ENCODE measurements around the gene LRP1B.

LRP1B gene

GRCh38 chr2:141062031-141062430 lies 1068.8 kb downstream of the LRP1B start:
- no peak for DNase-seq

- no peak for DNase-seq
Observed at GRCh38 chr2:141058556-141058955, 1072.3 kb downstream of the LRP1B start.

- DNase-seq, result no peak
Observed at GRCh38 chr2:141055531-141055930, 1075.3 kb downstream of the LRP1B start.

GRCh38 chr2:141048951-141049350 lies 1081.9 kb downstream of the LRP1B start:
- DNase-seq, result no peak

- no peak for DNase-seq
Observed at GRCh38 chr2:141041281-141041680, 1089.5 kb downstream of the LRP1B start.

GRCh38 chr2:141038341-141038740 lies 1092.5 kb downstream of the LRP1B start:
- no peak for DNase-seq

GRCh38 chr2:141037361-141037760 lies 1093.5 kb downstream of the LRP1B start:
- DNase-seq, result no peak

GRCh38 chr2:141035846-141036420 lies 1094.9 kb downstream of the LRP1B start:
- no peak for DNase-seq

- DNase-seq, result no peak
Observed at GRCh38 chr2:141029428-141030078, 1101.3 kb downstream of the LRP1B start.

GRCh38 chr2:141027221-141027620 lies 1103.6 kb downstream of the LRP1B start:
- no peak for DNase-seq

GRCh38 chr2:141021611-141022010 lies 1109.2 kb downstream of the LRP1B start:
- DNase-seq, result no peak

- no peak for DNase-seq
Observed at GRCh38 chr2:141021109-141021508, 1109.7 kb downstream of the LRP1B start.

- DNase-seq, result no peak
Observed at GRCh38 chr2:141020346-141020745, 1110.5 kb downstream of the LRP1B start.

- no peak for DNase-seq
Observed at GRCh38 chr2:141015341-141016047, 1115.3 kb downstream of the LRP1B start.

- DNase-seq, result no peak
Observed at GRCh38 chr2:141003967-141004657, 1126.7 kb downstream of the LRP1B start.

- DNase-seq, result no peak
Observed at GRCh38 chr2:141001750-141002149, 1129.1 kb downstream of the LRP1B start.

- DNase-seq, result no peak
Observed at GRCh38 chr2:140998577-140998976, 1132.2 kb downstream of the LRP1B start.

- no peak for DNase-seq
Observed at GRCh38 chr2:140998017-140998416, 1132.8 kb downstream of the LRP1B start.

- no peak for DNase-seq
Observed at GRCh38 chr2:140994856-140995255, 1136.0 kb downstream of the LRP1B start.

GRCh38 chr2:140990416-140990815 lies 1140.4 kb downstream of the LRP1B start:
- DNase-seq, result no peak

- DNase-seq, result no peak
Observed at GRCh38 chr2:140988597-140988996, 1142.2 kb downstream of the LRP1B start.

GRCh38 chr2:140986456-140986855 lies 1144.4 kb downstream of the LRP1B start:
- DNase-seq, result no peak

- DNase-seq, result no peak
Observed at GRCh38 chr2:140975237-140975636, 1155.6 kb downstream of the LRP1B start.

GRCh38 chr2:140972724-140973123 lies 1158.1 kb downstream of the LRP1B start:
- no peak for DNase-seq

Measured in stimulated activated CD8-positive, alpha-beta memory T cell treated with anti-CD3 and anti-CD28 coated beads, Interleukin-4, amount 100 ng/mL, for 48 hours (primary cell).